NCI-H82 treated with DMSO at 0.1 percent for 48 hours (cell line): ENCODE results near the gene RAB14.
"Not testable (repeated sequence)": the region's sequence is repeated elsewhere in the genome, so short reads cannot be mapped to it uniquely, and the experiment has no call there.

ENCODE experiments used
- DNase-seq: peaks from one replicate; lab custom pipeline; 2025; ENCODE audit not compliant: unreplicated experiment; lab: John Stamatoyannopoulos, UW

Gene RAB14

DNA sequence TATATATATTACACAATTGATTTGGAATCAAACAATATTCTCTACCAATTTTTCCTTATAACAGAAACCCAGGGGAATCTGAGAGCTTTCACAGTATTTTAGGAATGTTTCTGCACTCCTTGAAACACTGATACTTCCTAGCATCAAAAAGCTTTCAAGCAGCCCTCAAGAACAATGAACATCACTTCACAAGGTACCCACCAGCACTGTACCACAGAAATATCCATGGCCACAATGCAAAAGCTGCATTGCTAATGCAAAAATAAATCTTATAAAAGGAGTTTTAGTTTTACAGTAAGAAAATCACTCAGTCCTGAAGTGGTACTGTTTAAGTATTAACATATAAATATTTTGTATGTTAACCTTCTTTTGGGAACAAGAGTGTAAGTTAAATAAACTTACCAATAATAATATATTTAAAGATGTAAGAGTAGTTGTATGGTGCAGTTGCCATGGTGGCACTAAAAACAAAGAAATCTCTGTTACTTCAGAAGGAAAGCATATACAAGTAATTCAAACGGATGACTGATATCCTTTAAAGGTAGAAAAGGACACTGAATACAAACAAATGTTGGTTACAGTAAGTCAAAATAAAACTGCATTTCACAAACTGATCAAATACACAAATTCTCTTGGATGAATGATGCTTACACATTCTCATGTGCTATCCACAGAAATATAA, 8.6 kb downstream of the RAB14 start:
- no peak for DNase-seq

DNA sequence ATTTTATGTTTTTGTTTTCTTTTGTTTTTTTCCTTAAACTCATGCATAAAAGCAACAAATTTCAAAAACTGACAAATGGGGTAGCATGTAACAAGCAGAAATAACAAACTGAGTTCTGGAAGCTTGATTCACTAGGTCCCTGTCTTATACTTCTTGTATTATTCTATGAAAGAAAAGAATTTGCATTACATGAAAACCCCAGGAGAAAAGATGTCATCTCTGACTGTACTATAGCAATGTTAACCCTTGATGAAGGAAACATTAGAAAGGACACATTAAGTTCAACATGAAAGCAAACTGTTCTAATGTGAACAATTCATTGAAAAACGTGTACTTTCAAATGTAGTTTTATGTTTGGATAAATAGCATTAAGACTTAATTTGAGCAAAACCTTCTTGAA, 9.2 kb downstream of the RAB14 start:
- DNase-seq = no peak

DNA sequence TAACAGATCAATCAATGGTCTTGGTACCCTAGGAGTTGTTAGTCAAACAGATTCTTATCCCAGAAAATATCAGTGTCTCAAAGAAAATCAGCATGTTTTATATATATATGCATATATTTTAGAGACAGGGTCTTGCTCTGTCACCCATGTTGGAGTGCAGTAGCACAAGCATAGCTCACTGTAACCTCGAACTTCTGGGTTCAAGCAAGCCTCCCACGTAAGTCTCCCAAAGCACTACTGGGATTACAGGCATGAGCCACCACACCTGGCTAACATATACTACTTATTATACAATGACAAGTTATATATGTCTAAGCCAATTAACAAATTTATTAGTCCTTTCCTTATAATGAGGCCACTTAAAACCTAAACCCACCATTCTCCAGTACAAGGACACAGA, 10.4 kb downstream of the RAB14 start:
- no peak for DNase-seq

DNA sequence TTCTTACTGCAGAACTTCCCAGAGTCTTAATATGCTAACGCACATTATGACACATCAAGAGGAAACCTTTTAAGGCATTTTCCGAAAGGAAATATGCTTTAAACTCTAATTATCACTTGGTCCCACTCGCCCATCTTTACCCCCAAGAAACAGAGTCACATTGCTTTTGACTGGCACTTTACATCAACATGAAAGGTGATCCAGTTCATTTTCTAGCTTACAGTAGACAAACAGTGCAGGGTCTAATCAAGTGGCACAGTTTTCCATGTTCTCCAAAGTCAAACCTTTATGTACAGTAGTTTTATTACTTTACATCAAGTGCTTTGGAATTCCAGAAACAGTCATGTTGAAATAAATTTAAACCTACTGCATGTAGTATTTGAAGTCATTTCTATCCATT, 12.0 kb downstream of the RAB14 start:
- no peak for DNase-seq

DNA sequence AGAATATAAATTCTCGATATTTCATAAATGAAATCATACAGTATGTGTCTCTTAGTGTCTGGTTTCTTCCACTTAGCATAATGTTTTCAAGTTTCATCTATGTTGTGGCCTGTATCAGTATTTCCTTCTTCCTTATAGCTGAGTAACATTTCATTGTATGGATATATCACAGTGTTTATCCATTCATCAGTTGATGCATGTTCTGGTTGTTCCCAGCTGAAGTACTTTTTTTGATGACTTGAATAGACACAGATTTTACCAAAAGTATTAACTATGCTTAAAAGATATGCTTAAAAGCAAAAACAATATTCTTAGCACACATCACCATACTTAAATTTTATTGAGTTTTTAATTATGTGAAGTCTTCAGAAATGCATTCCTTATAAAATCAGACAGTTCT, 12.7 kb downstream of the RAB14 start:
- DNase-seq = no peak

DNA sequence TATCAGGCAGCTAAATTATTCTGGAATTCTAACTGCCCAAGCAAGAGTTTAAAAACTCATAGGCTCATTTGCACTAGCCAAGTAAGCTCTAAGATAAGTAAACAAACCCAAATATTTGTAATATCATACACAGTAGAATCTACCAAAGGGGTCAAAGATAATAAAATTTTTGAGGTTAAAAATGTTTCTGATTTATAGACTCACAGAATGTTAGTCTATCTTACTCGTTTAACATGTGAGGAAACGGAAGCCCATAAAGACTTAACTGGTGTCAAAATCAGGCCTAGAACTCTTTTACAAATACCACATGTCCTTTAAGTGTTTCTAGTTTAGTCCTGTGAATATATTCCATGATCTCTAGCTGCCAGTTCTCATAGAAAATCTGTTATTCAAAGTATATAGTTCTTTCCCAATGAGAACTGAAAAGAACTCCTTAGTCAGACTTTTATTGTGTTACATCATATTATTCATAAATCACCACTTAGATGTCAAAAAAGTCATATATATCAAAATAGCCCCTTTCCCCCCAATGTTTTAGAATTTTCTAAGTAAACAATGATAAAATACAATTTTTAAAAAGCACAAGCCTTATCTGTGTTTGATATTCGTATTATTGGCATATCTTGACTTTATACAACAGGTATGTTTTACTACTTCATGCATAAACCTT, 13.9 kb downstream of the RAB14 start:
- DNase-seq = no peak

DNA sequence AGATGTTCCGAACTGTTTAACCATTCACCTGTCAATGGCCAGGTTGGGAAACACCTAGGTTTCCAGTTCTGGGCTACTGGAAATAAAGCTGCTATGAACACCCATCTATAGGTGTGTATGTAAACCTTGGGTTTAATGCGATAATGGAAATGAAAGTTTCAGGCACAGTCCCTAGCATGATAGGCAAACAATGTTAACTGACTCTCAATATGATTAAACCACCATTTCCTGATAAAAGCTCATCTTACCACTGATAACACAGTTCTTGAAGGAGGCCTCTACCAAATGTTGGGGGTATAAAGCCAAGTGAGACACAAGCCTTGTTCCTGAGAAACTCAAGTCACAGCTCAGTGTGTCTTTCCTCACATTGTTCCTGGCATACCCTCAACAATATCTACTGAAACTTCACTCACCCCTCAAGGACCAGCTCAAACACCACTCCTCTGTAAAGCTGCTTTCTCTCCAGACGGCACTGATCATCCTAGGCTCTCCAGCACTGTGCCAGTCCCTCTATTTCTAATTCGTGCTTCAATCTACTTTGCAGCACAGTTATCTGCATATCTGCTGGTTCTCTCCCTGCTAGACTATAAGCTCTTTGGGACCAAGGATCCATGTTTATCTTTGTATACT, 15.8 kb downstream of the RAB14 start:
- DNase-seq = no peak

DNA sequence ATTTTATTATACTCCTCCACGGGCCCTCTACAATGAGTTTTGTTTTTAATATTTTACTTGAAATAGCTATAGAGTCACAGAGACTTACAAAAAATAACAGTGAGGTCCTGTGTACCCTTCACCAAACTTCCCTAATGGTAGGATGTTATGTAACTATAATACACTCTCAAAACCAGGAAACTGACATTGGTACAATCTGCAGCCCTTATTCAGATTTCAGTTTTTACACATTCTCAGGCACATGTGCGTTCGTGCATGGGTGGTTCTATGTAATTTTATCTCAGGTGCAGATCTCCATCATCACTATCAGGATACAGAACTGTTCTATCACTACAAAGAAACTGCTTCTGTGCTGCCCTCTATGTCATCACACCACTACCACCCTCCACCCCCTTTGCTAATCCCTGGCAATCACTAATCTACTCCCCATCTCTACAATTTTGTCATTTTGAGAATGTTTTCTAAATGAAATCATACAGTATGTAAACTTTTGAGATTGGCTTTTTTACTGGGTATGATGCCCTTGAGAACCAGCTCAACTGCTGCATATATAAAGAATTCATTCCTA, 16.4 kb downstream of the RAB14 start:
- no peak for DNase-seq

DNA sequence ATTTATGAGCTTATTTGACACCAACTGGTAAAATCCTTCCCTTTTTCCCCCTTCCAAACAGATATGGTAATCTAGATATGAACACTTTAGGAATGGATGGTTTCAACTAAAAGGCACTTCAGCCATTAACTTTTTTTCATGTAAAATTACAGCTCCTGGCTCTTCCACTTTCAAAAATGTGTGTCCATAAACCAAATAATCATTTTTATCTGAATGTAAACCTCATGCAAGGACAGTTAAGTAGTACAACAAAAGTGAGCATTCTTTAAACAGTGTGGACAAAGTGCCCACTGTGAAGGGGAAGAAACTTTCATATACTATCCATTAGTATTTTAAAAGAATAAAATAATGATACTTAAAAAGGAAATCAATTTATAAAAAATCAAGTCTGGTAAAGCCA, 17.2 kb downstream of the RAB14 start:
- DNase-seq = no peak

DNA sequence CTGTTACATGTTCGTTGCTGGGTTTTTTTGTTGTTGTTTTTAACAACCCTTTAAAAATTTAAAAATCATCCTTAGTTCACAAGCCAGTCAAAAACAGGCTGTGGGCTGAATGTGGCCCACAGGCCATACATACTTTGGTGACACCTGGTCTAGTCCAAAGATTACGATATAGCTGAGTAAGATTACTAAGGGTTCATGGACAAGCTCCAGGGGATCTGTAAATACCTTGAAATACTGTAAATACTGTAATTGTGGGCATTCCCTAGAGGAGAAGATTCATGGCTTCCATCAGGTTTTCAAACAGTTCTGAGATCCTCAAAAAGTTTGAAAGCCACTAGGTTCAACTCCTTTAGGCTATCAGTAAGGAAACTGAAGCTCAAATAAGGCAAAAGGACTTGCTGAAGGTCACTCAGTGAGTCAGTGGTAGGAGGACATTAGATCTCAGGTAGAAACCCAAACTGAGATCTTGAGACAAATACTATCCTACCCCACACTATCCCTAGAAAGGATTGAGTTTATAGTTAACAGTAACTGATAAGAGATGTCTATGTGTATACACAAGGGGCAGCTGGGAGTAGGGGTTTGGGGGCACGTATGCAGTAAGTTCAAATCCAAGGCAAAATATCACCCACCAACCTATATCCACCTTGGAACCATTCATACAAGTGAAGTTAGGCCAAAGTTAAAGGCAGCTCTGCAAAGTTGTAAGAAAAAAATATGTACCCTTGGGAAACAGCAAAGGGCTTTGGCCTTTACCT, 17.8 kb downstream of the RAB14 start:
- no peak for DNase-seq

DNA sequence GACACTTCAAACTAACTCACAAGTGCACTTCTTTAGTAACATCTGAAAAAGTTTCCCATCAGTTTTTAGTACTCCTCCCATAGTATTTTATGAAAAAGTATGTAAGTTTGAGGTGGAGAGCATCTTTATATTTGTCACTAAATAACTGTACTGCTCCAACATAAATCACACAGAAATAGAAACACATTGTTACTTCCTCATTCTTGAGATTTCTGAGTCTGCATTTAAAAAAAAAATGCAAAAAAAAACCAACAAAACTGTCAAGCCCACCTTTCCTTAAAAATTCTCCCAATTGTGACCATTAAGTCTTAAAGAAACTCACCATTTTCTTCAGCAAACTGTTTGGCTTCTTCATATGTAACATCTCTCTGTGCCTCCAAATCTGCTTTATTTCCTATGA, 18.7 kb downstream of the RAB14 start:
- DNase-seq = no peak

DNA sequence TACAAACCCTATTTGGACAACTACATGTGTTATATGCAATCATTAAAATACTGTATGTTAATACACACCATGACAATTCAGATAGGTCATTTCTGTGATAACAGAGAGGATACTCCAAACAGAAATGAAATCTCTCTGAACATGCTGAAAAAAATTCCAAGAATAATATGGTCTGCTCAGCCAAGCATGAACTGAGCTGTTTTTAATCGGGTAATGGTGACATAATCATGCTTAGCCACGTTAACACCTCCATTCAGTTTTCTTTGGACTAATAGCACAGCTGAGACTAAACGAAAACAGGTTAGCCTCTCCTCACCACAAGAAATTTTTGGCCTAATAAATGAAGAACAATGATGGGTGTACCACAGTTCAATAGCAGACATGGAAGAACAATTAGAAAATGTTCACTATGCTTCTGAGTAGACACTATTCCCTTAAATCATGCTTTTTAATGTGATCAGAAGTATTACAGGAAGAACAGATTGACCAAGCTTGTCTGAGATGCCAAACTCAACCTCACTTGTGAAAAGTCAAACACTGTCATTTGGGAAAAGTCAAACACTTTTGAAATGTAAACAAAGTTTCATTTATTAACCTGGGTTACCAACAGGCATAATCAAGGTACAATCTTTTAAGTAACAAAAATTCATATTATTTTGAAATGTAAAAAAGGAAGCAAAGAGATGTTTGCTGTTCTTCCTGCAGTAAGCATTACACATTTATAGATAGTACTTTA, 19.4 kb downstream of the RAB14 start:
- no peak for DNase-seq

DNA sequence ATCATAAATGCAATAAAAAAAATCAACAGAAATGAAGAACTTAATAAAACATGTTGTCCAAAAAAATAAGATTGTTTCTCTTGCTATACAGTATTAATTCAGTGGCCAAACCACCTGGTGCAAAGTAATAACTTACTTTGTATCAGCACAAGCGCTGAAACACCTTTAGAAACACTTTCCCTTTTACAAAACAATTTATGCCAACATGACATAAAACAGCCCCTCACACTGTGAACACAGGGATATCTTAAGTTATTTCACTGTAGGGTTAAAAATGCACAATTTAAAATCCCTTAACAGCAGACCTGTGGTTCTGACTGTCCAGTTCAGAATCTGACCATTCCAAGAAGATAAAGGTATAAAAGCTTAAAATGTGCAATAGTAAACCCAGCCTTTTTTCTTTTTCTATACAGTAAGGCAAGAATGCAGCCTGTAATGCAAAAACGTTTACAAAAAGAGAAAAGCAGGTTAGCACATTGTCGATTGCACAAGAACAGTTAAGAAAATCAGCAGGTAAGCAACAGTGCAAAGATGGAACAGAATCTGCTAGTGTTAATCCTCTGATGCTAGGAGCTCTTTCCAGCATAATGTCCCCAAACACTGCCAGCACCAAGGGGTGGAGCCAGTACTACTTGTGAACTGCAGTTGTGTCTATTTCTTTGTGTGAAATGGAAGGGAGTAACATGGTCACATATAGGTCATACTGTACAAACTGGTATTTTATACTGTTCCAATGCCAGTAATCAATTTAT, 21.6 kb downstream of the RAB14 start:
- DNase-seq = no peak

DNA sequence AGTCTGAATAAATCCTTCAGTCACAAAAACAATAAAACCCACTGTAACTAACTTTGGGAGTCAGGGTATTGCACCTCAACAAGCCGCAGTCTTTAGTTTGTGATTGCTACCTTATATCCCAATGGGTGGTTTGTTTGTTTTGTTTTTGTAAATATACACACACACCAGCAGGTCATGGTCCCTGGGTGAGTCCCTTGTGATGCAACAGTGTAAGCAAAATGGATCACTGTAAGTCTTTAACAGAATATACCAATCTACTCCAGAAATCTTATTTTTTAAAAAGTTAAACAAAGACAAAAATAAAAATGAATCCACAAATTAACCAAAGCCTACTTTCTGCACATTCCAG, 22.3 kb downstream of the RAB14 start:
- not testable (repeated sequence) for DNase-seq

DNA sequence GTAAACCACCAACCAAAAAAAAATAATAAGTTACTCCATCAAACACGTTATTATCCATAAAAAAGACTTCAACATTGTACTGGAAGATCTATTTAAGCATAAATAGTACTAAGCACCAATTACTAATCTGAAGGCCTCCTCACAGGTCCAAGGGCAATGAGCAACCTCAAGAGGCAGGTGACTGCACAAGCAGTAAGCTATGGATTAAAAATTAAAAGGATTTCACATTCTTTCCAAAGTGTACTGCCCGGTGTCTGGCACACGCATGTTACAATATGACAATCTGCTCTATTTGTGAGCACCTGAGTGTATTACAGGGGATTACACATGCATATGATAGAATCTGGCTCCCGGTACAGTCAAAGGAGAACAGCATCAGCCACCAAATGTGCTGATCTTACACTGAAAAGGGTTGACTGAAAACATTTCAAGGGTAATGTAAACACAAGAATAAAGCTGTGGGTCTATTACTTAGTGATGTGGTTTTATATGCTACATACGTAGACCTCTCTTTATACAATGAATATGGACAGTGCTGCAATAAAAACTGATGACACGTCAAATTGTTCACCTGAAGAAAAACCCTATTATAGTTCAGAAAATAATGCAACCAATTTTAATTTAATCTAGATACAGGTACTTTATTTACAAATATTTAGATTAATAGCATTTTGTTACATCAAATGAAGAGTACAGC, 22.8 kb downstream of the RAB14 start:
- DNase-seq = no peak

DNA sequence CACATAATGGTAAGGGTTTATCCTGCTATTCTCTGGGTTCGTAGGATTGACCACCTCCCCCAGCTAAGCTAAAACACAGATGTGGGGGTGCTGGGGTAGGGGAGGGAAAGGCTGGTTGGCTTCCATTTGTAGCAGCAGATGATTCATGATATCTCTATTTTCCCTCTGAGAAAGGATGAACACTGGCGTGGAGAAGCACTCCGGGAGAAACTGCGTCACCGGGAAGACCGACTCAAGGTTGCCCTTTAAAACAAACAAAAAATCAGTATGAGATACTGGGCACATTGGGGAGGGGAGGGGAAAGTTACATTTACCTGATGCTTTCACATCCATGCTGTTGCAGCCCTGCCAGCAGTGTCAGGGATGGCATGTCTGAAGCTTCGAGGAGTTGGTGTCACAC, 28.2 kb downstream of the RAB14 start:
- DNase-seq = no peak

DNA sequence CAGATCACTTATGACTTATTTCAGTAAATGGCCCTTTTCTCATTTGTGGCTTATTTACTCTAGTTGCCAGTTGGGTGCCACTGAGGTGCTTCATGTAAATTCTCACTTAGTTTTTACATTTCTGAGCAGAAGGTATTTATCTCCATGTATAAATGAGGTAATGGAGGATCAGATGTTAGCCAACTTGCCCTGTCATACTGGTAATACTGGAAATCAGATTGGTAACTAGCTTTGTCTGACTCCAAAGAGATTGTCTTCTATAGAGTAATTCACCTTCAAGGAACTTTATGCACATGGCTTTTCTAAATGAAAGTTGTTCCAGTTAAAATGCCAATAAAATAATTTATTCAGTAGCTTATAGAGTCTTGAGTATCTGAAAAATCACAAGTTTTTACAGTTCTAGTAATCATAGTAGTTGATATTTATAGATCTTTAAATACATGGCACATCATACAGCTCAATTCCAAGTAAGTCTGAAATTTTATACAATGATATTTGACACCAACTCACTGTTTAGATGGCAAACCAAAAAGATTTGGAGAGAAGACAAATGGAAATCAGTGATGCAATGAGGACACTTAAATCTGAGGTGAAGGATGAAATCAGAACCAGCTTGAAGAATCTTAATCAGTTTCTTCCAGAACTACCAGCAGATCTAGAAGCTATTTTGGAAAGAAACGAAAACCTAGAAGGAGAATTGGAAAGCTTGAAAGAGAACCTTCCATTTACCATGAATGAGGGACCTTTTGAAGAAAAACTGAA, 28.8 kb downstream of the RAB14 start:
- no peak for DNase-seq

DNA sequence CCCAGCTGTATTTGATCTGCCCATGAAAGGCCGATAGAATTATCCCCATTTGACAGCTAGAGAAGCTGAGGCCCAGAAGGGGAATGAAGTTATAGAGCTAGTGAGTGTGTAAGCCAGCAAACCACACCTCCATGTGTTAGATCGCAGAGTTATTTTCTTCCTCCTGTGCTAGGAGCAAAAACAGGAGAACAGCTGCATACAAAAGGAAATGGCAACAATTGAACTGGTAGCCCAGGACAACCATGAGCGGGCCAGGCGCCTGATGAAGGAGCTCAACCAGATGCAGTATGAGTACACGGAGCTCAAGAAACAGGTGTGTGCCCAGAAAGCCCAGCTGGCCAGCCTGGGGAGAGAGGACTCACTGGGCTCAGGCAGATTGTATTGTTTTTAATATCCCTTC, 30.4 kb downstream of the RAB14 start:
- no peak for DNase-seq

DNA sequence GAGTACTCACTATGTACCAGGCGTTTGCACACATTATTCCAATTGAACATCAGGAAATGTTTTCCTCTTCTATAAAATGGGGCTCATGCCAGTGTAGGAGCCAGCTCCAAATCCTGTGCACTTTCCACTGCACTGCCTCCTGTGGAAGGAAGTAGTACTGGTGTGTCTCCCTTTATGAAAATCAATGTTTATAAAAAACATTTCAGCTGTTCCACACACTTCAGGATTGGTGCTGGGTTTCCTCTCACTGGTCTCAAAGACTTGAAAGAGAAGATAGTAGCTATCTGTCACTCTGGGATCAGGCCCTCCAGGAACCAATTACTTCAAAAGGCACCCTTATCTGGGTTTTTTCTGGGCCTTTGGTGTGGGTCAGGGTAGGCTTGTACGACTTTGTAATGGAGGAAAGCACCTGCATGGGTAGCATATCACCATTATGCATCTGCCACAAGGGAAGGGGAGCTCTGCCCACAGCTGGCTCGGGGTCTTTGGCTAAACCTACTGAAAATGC, 32.5 kb downstream of the RAB14 start:
- no peak for DNase-seq
